ENCODE measurements around the gene URB2. TPM values are rescaled to one million over a fixed set of nuclear protein-coding genes. Genes with fewer than 3 reads are reported as not detected.

The URB2 gene
- 10 to 100 TPM in 1 of 2 donors, 1 to 10 TPM in 1; 7.9 to 18.3 TPM for total RNA-seq

DNA sequence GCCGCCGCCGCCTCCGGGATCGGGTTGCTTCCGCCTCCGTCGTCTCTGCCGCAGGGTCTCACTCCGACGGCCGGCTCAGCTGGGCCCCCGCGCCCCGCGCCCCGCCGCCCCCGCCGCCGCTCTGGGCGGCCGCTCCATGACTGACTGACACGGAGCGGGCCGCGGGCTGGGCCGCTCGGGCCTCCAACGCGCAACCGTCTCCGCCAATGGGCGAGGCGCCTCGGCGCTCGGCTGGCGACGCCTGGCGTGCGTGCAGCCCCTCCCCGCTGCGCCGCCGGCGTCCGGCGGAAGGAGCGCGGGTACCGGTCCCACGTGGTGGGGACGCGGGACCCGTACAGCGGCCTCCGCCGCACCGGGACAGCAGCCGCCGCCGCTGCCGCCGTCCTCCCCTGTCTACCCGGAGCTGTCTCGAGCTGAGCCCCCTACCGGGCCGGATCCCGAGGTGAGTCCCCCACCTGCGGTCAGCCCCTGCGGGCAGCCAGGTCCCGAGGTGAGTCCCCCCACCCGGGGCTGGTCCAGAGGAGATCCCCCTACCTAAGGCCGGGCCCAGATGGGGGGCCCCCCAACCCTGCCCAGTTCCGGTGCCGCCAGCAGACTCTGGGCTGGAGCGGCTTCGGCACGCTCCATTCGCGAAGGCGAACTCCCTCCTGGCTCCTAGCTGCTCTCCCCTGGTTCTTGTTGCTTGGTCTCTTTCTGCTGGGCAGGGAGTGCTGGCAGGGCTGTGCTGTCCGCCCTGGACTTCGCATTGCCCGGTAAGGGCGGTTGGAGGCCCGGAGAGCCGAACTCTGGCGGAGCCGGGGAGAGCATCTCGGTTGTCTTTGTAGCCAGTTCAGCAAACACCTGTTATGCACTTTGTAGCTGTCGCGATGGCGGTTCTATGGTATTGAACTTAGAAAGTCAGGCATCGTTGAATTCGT, at the start of gene URB2, which contains the start of gene TAF5L:
URB2 (plus strand) TSS at position 333 of the 917 bp plus-strand sequence. CDS start 1,387 bp downstream, outside the sequence.
TAF5L (minus strand) TSS at position 208 of the 917 bp plus-strand sequence. CDS start 11,640 bp downstream, outside the sequence.

Other genes starting within 250 kb of the URB2 start
- not detected for gene ACTA1, start 192.2 kb upstream of the URB2 start, total RNA-seq
- gene NUP133, start 117.9 kb upstream of the URB2 start, total RNA-seq: 10 to 100 TPM; 30.6 TPM
- 1 to 10 TPM; 8.3 to 9.3 TPM for gene ABCB10, start 67.5 kb upstream of the URB2 start, total RNA-seq
- 10 to 100 TPM; 15.1 to 22.0 TPM for gene TAF5L, start 125 bp upstream of the URB2 start, total RNA-seq